Measurements from ENCODE around the gene FKTN.

DNA sequence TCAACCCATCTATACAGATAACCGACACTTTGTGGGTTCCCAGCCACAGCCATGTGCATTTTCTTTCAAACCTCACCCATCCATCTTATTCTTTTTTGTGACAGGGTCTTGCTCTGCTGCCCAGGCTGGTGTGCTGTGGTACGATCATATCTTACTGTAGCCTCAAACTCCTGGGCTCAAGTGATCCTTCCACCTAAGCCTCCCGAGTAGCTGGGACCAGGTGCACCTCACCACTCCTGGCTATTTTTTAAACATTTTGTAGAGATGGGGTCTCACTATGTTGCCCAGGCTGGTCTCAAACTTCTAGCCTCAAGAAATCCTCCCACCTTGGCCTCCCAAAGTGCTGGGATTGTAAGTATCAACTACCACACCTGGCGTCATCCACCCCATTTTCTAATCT, 129.0 kb downstream of the FKTN start:
- TF ChIP-seq CTCF (IDR thresholded peaks at IDR 0.05) (no peak), EZH2 (IDR thresholded peaks at IDR 0.05; ENCODE audit: borderline replicate concordance, insufficient read depth, low read depth, low read length, poor library complexity, severe bottlenecking) (no peak)
